B cell (primary cell): ENCODE measurements around the gene PLCB4.

Source experiments
- CTCF ChIP-seq: fragments of 200-600 bp; IDR thresholded peaks from one replicate; pipeline ENCODE4 v1.8.0; 2022; ENCODE audit warnings: antibody characterized with exemption, mild to moderate bottlenecking
- EZH2 ChIP-seq: IDR thresholded peaks from 2 replicates; pipeline ENCODE4 v1.6.1; 2012; ENCODE audit warnings: borderline replicate concordance, low read depth, mild to moderate bottlenecking, moderate library complexity, low read length; ENCODE audit not compliant: insufficient read depth, poor library complexity, severe bottlenecking

GRCh38 chr20:9311132-9311531, 242.2 kb downstream of the PLCB4 start:
- TF ChIP-seq CTCF (no peak), EZH2 (no peak)
